CD4-positive, alpha-beta memory T cell (primary cell): ENCODE results near the gene BRDT. TPM values are rescaled to one million over a fixed set of nuclear protein-coding genes. Genes with fewer than 3 reads are reported as not detected.

Experiments used
- CTCF ChIA-PET: fragments of 350-600 bp; sonication (Branson Sonifier 250); formaldehyde crosslinking; loops from one replicate; lab custom pipeline; 2021; ENCODE audit warnings: inconsistent platforms; ENCODE audit not compliant: partially characterized antibody; lab: Charles Lee
- POLR2A ChIA-PET: fragments of 350-600 bp; sonication (Branson Sonifier 250); formaldehyde crosslinking; loops from one replicate; lab custom pipeline; 2021; ENCODE audit not compliant: partially characterized antibody; lab: Charles Lee
- DNase-seq, 5 donors: peaks; one replicate each; pipeline versions ENCODE4 v3.0.0 to v3.0.0-alpha.2; 2020 to 2022; ENCODE audit warnings: mixed read lengths in 1 of 5
- H3K27ac ChIP-seq: one replicate; pipeline ENCODE4 v1.7.0; 2013; ENCODE audit warnings: low read depth, low read length
- H3K27me3 ChIP-seq: 2 replicates; pipeline ENCODE4 v1.7.0; 2013; ENCODE audit warnings: mild to moderate bottlenecking, low read length, moderate library complexity; ENCODE audit not compliant: insufficient read depth
- H3K36me3 ChIP-seq: 2 replicates; pipeline ENCODE4 v1.7.0; 2013; ENCODE audit warnings: mild to moderate bottlenecking, low read length, moderate library complexity; ENCODE audit not compliant: insufficient read depth
- H3K4me1 ChIP-seq: 2 replicates; pipeline ENCODE4 v1.7.0; 2013; ENCODE audit warnings: mild to moderate bottlenecking, low read length, moderate library complexity; ENCODE audit not compliant: insufficient read depth
- H3K4me3 ChIP-seq, 2 donors: one replicate each; pipeline ENCODE4 v1.7.0; 2013; ENCODE audit warnings: low read length in 2 of 2, mild to moderate bottlenecking in 1 of 2
- H3K9me3 ChIP-seq, 2 donors: one replicate each; pipeline ENCODE4 v1.7.0; 2013; ENCODE audit warnings: low read length in 2 of 2, control low read depth in 1 of 2; ENCODE audit not compliant: control insufficient read depth in 1 of 2
- H3K27ac Mint-ChIP-seq, 7 donors: one replicate each; pipeline ENCODE4 v1.8.0; 2020 to 2021; ENCODE audit warnings: mixed read lengths in 7 of 7, mild to moderate bottlenecking in 6 of 7, inconsistent platforms in 3 of 7, moderate library complexity in 3 of 7
- H3K27me3 Mint-ChIP-seq, 2 donors: one replicate each; pipeline ENCODE4 v1.8.0; 2020 to 2021; ENCODE audit warnings: mixed read lengths in 2 of 2
- H3K36me3 Mint-ChIP-seq, 2 donors: one replicate each; pipeline ENCODE4 v1.8.0; 2020 to 2021; ENCODE audit warnings: mixed read lengths in 2 of 2, inconsistent platforms in 1 of 2, mild to moderate bottlenecking in 1 of 2
- H3K4me1 Mint-ChIP-seq, 4 donors: one replicate each; pipeline ENCODE4 v1.8.0; 2020 to 2021; ENCODE audit warnings: mixed read lengths in 4 of 4, mild to moderate bottlenecking in 1 of 4
- H3K4me3 Mint-ChIP-seq, 8 donors: one replicate each; pipeline ENCODE4 v1.8.0; 2020 to 2021; ENCODE audit warnings: mixed read lengths in 8 of 8, mild to moderate bottlenecking in 7 of 8, moderate library complexity in 6 of 8, inconsistent platforms in 3 of 8
- H3K9me3 Mint-ChIP-seq, 8 donors: one replicate each; pipeline ENCODE4 v1.8.0; 2020 to 2021; ENCODE audit warnings: mixed read lengths in 8 of 8, mild to moderate bottlenecking in 5 of 8, inconsistent platforms in 3 of 8, moderate library complexity in 1 of 8
- intact Hi-C: fragments of 100-400 bp; cut with micrococcal nuclease; formaldehyde crosslinking; loops from one replicate; pipeline ENCODE4 v1.15.1; 2023
- polyA plus RNA-seq, 2 donors: library from polyadenylated mRNA; unstranded; fragments of 300-500 nt; fragmentation: Illumina TruSeq; gene quantifications; one replicate each; pipeline ENCODE4 v1.2.3, GENCODE V29; 2021
- total RNA-seq, 2 experiments: library from RNA; stranded (reverse); gene quantifications; one replicate each; pipeline ENCODE4 v1.2.3, GENCODE V29; 2021

The BRDT gene
- total and polyA plus RNA-seq, 4 experiments from 2014 or later = 0.44 TPM; not detected in 3

DNA sequence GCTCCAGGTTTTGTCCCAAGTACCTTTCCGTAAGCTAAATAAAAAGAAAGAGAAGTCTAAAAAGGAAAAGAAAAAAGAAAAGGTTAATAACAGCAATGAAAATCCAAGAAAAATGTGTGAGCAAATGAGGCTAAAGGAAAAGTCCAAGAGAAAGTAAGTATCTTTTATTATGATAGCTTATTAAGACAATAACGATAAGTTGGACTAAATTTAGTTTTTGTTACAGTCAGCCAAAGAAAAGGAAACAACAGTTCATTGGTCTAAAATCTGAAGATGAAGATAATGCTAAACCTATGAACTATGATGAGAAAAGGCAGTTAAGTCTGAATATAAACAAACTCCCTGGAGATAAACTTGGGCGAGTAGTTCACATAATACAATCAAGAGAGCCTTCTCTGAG is 31.5 kb downstream of the BRDT start:
- Histone ChIP-seq H3K4me1 (no peaks in the 10 kb centered on the region), H3K27me3 (no peaks in the 10 kb centered on the region), H3K9me3 (no peaks in the 10 kb centered on the region), H3K36me3 (no peaks in the 10 kb centered on the region), H3K27ac (no peak overlapping the region), H3K4me3 (no peak overlapping the region)
- Mint-ChIP-seq H3K4me1 (no peaks in the 10 kb centered on the region), H3K27me3 (no peaks in the 10 kb centered on the region), H3K9me3 (no peaks in the 10 kb centered on the region), H3K4me3 (no peak overlapping the region), H3K36me3 (no peaks in the 10 kb centered on the region), H3K27ac (no peak overlapping the region)
- intact Hi-C loops = no loop called here
- POLR2A ChIA-PET = no interaction called here
- no peak for DNase-seq
- CTCF ChIA-PET = interaction anchor here (0.6 kb wide), 1 partner anchor 14 kb away, joined by 4 read pairs; no protein-coding TSS in a partner anchor

DNA sequence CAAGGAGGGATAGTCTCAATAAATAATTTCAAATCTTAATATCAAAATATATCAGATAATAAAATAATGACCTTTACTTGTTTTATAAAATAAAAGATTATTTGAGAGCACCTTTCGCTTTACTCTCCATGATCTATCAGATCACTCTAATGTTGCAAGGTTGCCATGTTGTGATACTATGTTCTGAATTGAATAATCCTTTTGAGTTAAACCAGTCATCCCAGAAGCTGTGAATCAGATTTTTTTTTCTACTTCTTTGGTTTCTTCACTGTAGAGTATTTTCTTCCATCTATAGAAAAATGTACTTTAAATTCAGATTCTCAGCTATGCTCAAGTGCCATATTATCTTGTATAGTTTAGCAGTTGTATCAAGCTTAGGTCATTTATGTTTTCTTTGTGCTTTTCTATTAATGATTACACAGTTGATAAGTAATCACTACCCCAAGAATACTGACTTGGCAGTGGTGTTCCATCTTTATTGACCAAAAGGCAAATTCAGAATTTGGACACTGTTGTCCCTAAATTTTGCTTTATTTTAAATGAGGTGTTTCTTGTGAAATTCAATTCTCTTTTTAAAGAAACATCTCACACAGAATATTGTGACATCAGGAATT is 32.9 kb downstream of the BRDT start:
- no peak overlapping the region for H3K4me3 ChIP-seq
- no peaks in the 10 kb centered on the region for H3K27me3 ChIP-seq
- DNase-seq = no peak
- no peaks in the 10 kb centered on the region for H3K36me3 ChIP-seq
- ChIA-PET CTCF (interaction anchor here (0.7 kb wide), 1 partner anchor 16 kb away, joined by 3 read pairs; no protein-coding TSS in a partner anchor), POLR2A (interaction anchor here (0.6 kb wide), 1 partner anchor 841 kb away, joined by 3 read pairs; no protein-coding TSS in a partner anchor)
- Mint-ChIP-seq H3K4me1 (no peaks in the 10 kb centered on the region), H3K27me3 (no peaks in the 10 kb centered on the region), H3K9me3 (no peaks in the 10 kb centered on the region), H3K36me3 (no peaks in the 10 kb centered on the region), H3K27ac (no peak overlapping the region), H3K4me3 (no peak overlapping the region)
- no peaks in the 10 kb centered on the region for H3K4me1 ChIP-seq
- no peaks in the 10 kb centered on the region for H3K9me3 ChIP-seq
- intact Hi-C loops = no loop called here
- H3K27ac ChIP-seq = no peak overlapping the region

DNA sequence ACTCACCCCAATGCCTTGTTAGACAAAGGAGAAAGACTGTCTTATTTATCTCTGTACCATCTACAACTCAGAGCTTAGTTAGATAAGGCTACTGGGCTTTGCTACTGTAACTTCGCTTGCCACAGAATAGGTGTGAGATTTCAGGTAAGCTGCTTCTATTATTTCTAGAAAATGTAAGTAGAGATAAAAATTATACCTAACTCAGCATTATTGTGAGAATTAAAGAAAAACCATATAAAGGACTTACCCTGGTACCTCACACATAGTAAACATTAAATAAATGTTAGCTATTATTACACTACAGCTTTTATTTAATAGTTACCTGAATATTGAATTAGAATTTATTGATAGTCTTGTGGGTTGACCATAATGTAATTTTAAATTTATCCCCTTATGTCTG is 44.1 kb downstream of the BRDT start:
- DNase-seq = no peak
- Mint-ChIP-seq H3K36me3 (no peaks in the 10 kb centered on the region), H3K4me3 (no peak overlapping the region), H3K27me3 (no peaks in the 10 kb centered on the region), H3K9me3 (no peaks in the 10 kb centered on the region), H3K4me1 (no peaks in the 10 kb centered on the region), H3K27ac (no peak overlapping the region)
- Histone ChIP-seq H3K36me3 (no peaks in the 10 kb centered on the region), H3K4me3 (no peak overlapping the region), H3K9me3 (no peaks in the 10 kb centered on the region), H3K27me3 (no peaks in the 10 kb centered on the region), H3K27ac (no peak overlapping the region), H3K4me1 (no peaks in the 10 kb centered on the region)
- CTCF ChIA-PET = interaction anchor here (0.8 to 1.2 kb wide), 3 partner anchors 298 to 315 kb away, joined by 3 read pairs; no protein-coding TSS in a partner anchor
- POLR2A ChIA-PET = no interaction called here
- intact Hi-C loops = loop anchor here (10.0 kb wide), 2 partner anchors 492 to 708 kb away; partner anchors contain the start of gene GFI1

DNA sequence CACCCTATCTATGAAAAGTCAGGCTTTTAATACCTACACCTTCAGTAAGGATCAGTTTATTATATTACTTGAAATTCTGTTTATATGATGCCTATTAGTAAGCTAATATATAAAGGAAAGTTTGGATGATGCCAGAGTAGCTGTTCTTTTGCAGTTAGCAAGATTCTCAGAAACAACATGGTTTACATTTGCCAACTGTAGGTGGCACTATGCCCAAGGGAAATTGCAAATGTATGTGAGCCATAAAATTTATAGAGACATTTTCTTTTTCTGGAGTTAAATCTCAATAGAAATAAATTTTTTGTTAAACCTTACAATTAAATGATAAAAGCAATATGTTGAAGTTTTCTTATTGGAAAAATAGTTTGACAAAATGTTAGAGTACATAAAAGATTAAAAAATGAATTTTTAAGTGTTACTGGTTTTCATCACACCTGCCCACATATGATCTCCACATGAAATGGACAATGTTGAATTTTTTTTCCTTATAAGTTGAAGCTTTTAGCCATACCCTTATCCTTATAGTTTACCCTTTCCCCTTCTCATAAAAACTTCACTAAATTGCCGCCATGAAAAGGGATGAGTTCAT is 48.5 kb downstream of the BRDT start:
- ChIA-PET CTCF (interaction anchor here (0.6 to 4.9 kb wide), 32 partner anchors 10 to 821 kb away, joined by 3 to 57 read pairs (median 3); no protein-coding TSS in a partner anchor), POLR2A (interaction anchor here (1.0 kb wide), 1 partner anchor 49 kb away, joined by 3 read pairs; the partner anchor contains the start of gene BRDT)
- no peak overlapping the region for H3K27ac ChIP-seq
- no peaks in the 10 kb centered on the region for H3K36me3 ChIP-seq
- H3K9me3 ChIP-seq = no peaks in the 10 kb centered on the region
- Mint-ChIP-seq H3K4me3 (no peak overlapping the region), H3K27me3 (no peaks in the 10 kb centered on the region), H3K9me3 (no peaks in the 10 kb centered on the region), H3K36me3 (no peaks in the 10 kb centered on the region), H3K4me1 (no peaks in the 10 kb centered on the region), H3K27ac (no peak overlapping the region)
- H3K4me1 ChIP-seq = no peaks in the 10 kb centered on the region
- DNase-seq = peak; percentile 40 to 53 (median 46)
- no peaks in the 10 kb centered on the region for H3K27me3 ChIP-seq
- intact Hi-C loops = loop anchor here (1.0 to 10.0 kb wide), 6 partner anchors 294 to 821 kb away; partner anchors contain the start of gene GFI1
- no peak overlapping the region for H3K4me3 ChIP-seq

GRCh38 chr1:92004129-92004528 is 54.9 kb downstream of the BRDT start:
- no peak overlapping the region for H3K4me3 ChIP-seq
- Mint-ChIP-seq H3K4me1 (no peaks in the 10 kb centered on the region), H3K27ac (no peak overlapping the region), H3K27me3 (no peaks in the 10 kb centered on the region), H3K4me3 (no peak overlapping the region), H3K36me3 (no peaks in the 10 kb centered on the region), H3K9me3 (no peaks in the 10 kb centered on the region)
- no peaks in the 10 kb centered on the region for H3K9me3 ChIP-seq
- POLR2A ChIA-PET = no interaction called here
- no peaks in the 10 kb centered on the region for H3K27me3 ChIP-seq
- no peak overlapping the region for H3K27ac ChIP-seq
- intact Hi-C loops = no loop called here
- H3K4me1 ChIP-seq = no peaks in the 10 kb centered on the region
- CTCF ChIA-PET = no interaction called here
- no peak for DNase-seq
- H3K36me3 ChIP-seq = no peaks in the 10 kb centered on the region

GRCh38 chr1:92013923-92014322 is 64.7 kb downstream of the BRDT start:
- Histone ChIP-seq H3K27ac (no peak overlapping the region), H3K4me3 (no peak overlapping the region), H3K4me1 (peaks cover 19% of the 10 kb centered on the region), H3K27me3 (no peaks in the 10 kb centered on the region), H3K9me3 (no peaks in the 10 kb centered on the region), H3K36me3 (no peaks in the 10 kb centered on the region)
- no peak overlapping the region for H3K27ac Mint-ChIP-seq
- intact Hi-C loops = no loop called here
- no peak overlapping the region for H3K4me3 Mint-ChIP-seq
- ChIA-PET CTCF (no interaction called here), POLR2A (no interaction called here)
- H3K9me3 Mint-ChIP-seq = no peaks in the 10 kb centered on the region
- no peaks in the 10 kb centered on the region for H3K27me3 Mint-ChIP-seq
- H3K4me1 Mint-ChIP-seq = peaks cover 12 to 20% (median 16%) of the 10 kb centered on the region in 4 donors
- DNase-seq = no peak
- peaks cover 0 to 3% of the 10 kb centered on the region in 2 donors for H3K36me3 Mint-ChIP-seq

DNA sequence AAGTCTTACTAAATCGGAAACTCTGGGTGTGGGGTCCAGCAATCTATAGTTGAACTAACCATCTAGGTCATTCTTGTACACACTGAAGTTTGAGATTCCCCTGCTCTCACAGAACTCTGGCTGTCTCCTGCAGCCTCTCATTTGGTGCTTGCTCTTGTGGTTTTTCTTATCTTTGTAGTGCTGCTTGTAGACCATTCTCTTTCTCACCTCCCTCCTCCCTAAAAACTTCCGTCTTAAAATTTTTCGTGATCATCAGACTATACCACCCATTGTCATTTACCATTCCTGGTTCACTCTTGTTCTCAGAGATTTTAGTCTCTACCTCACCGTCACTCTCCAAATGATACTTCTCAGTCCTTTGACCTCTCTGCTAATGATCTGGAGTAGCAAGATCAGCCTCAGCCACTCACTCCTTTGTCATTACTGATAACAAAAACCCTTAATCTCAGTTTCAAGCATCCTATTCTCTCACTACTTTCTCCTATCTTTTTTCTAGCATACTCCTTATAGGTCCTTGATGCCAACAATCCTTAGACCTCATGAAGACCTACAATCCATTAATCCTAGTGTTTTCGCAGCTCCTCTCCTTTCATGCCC is 67.6 kb downstream of the BRDT start:
- Mint-ChIP-seq H3K9me3 (peaks cover 0 to 5% (median 0%) of the 10 kb centered on the region in 8 donors), H3K27me3 (no peaks in the 10 kb centered on the region), H3K27ac (peak overlapping the region; percentile 2 to 86 (median 49)), H3K36me3 (no peaks in the 10 kb centered on the region), H3K4me1 (peaks cover 12 to 20% (median 16%) of the 10 kb centered on the region in 4 donors), H3K4me3 (peak overlapping the region; percentile 11 to 79 (median 52))
- Histone ChIP-seq H3K9me3 (no peaks in the 10 kb centered on the region), H3K27me3 (no peaks in the 10 kb centered on the region), H3K4me1 (peaks cover 19% of the 10 kb centered on the region), H3K27ac (no peak overlapping the region), H3K36me3 (no peaks in the 10 kb centered on the region), H3K4me3 (no peak overlapping the region)
- intact Hi-C loops = no loop called here
- POLR2A ChIA-PET = interaction anchor here (1.5 kb wide), 1 partner anchor 14 kb away, joined by 4 read pairs; no protein-coding TSS in a partner anchor
- CTCF ChIA-PET = no interaction called here
- DNase-seq = peak in 3 of 5 donors; percentile 1 to 17 (median 9)
